Neural crest cell (in vitro differentiated cells): ENCODE data around the gene GLTP. TPM values are rescaled to one million over a fixed set of nuclear protein-coding genes. Genes with fewer than 3 reads are reported as not detected.

Source experiments
- DNase-seq: peaks from one replicate; pipeline ENCODE4 v3.0.0; 2021; ENCODE audit warnings: low read depth, mixed read lengths, low spot score
- H3K27ac Mint-ChIP-seq: one replicate; pipeline ENCODE4 v1.8.0; 2021; ENCODE audit warnings: mild to moderate bottlenecking, mixed read lengths; ENCODE audit not compliant: unreplicated experiment
- H3K27me3 Mint-ChIP-seq: 2 replicates; pipeline ENCODE4 v1.8.0; 2021; ENCODE audit warnings: low read depth, mild to moderate bottlenecking, mixed read lengths
- H3K36me3 Mint-ChIP-seq: 2 replicates; pipeline ENCODE4 v1.8.0; 2021; ENCODE audit warnings: low read depth, mild to moderate bottlenecking, mixed read lengths
- H3K4me1 Mint-ChIP-seq: 2 replicates; pipeline ENCODE4 v1.8.0; 2021; ENCODE audit warnings: mixed read lengths
- H3K4me3 Mint-ChIP-seq: one replicate; pipeline ENCODE4 v1.8.0; 2021; ENCODE audit warnings: mild to moderate bottlenecking, mixed read lengths
- H3K9me3 Mint-ChIP-seq: 2 replicates; pipeline ENCODE4 v1.8.0; 2021; ENCODE audit warnings: mixed read lengths
- CTCF ChIP-seq: fragments of 200-600 bp; sonication (generic); conservative IDR thresholded peaks from 2 replicates; pipeline ENCODE4 v1.5.0; 2021; ENCODE audit warnings: antibody characterized with exemption, mild to moderate bottlenecking
- microRNA-seq: library from miRNA; unstranded; fragments of <30 nt; microRNA quantifications from one replicate; pipeline ENCODE4, GENCODE V29; 2020
- total RNA-seq: library from RNA; stranded (reverse); gene quantifications from 2 replicates; pipeline ENCODE4 v1.2.1, GENCODE V29; 2021

The GLTP gene
- total RNA-seq, 1 donor from 2014 or later: 34.0 TPM

GRCh38 chr12:109803678-109804077, 76.7 kb downstream of the GLTP start:
- no peak for TF ChIP-seq CTCF
- Mint-ChIP-seq H3K9me3 (no peaks in the 10 kb centered on the region), H3K4me3 (no peak overlapping the region), H3K36me3 (no peaks in the 10 kb centered on the region), H3K4me1 (no peaks in the 10 kb centered on the region), H3K27ac (no peak overlapping the region), H3K27me3 (no peaks in the 10 kb centered on the region)
- DNase-seq: no peak

- no peak for TF ChIP-seq CTCF
- no peaks in the 10 kb centered on the region for H3K4me1 Mint-ChIP-seq
- H3K9me3 Mint-ChIP-seq: no peaks in the 10 kb centered on the region
- H3K27me3 Mint-ChIP-seq: no peaks in the 10 kb centered on the region
- no peak for DNase-seq
- no peaks in the 10 kb centered on the region for H3K36me3 Mint-ChIP-seq
- no peak overlapping the region for H3K27ac Mint-ChIP-seq
- no peak overlapping the region for H3K4me3 Mint-ChIP-seq
Measured at GRCh38 chr12:109802828-109803227, 77.5 kb downstream of the GLTP start.

Small RNA genes lying within 50 kb of the gene (microRNA-seq; reads per million reads assigned to microRNA genes)
- not detected for gene MIR4497

Other genes starting within 250 kb of the GLTP start
- gene FAM222A, start 166.7 kb downstream of the GLTP start, total RNA-seq: 12.5 and 13.9 TPM in 2 replicates
- 3.5 and 3.7 TPM in 2 replicates for gene TRPV4, start 47.1 kb downstream of the GLTP start, total RNA-seq
- gene TCHP, start 19.7 kb upstream of the GLTP start, total RNA-seq: 27.6 and 31.4 TPM in 2 replicates
- gene GIT2, start 115.8 kb upstream of the GLTP start, total RNA-seq: 31.1 and 36.8 TPM in 2 replicates
- gene ANKRD13A, start 118.9 kb upstream of the GLTP start, total RNA-seq: 29.5 and 30.0 TPM in 2 replicates
- gene C12orf76, start 168.0 kb upstream of the GLTP start, total RNA-seq: 23.8 and 24.4 TPM in 2 replicates
- 40.4 and 43.5 TPM in 2 replicates for gene IFT81, start 243.8 kb upstream of the GLTP start, total RNA-seq